HPDE6-E6E7 (cell line): Measurements from ENCODE around the gene SORD.
"Not testable (repeated sequence)": the region's sequence is repeated elsewhere in the genome, so short reads cannot be mapped to it uniquely, and the experiment has no call there.

Experiments
- DNase-seq: peaks from one replicate; pipeline ENCODE4 v3.0.0; 2011; ENCODE audit warnings: missing footprints; ENCODE audit errors: extremely low spot score

Gene SORD

GRCh38 chr15:45022871-45023658 is at the start of gene SORD:
Gene SORD (plus strand): TSS chr15:45023195. CDS start chr15:45023284, 89 bp downstream.
- peak; percentile 88 for DNase-seq

- DNase-seq = not testable (repeated sequence)
Observed at GRCh38 chr15:44976183-44976582, 46.8 kb upstream of the SORD start.

GRCh38 chr15:44977781-44978180 is 45.2 kb upstream of the SORD start:
- DNase-seq = not testable (repeated sequence)

- DNase-seq = not testable (repeated sequence)
Observed at GRCh38 chr15:44979617-44980339, 43.2 kb upstream of the SORD start.

- not testable (repeated sequence) for DNase-seq
Observed at GRCh38 chr15:44984144-44984543, 38.9 kb upstream of the SORD start.

GRCh38 chr15:44986346-44987055 is 36.5 kb upstream of the SORD start:
- not testable (repeated sequence) for DNase-seq

GRCh38 chr15:44987711-44988110 is 35.3 kb upstream of the SORD start:
- DNase-seq = not testable (repeated sequence)

- not testable (repeated sequence) for DNase-seq
Observed at GRCh38 chr15:44988184-44988869, 34.7 kb upstream of the SORD start.

GRCh38 chr15:44988870-44989219 is 34.1 kb upstream of the SORD start:
- not testable (repeated sequence) for DNase-seq

GRCh38 chr15:44997632-44998031 is 25.4 kb upstream of the SORD start:
- not testable (repeated sequence) for DNase-seq

- DNase-seq = no peak
Observed at GRCh38 chr15:44999105-44999504, 23.9 kb upstream of the SORD start.

- not testable (repeated sequence) for DNase-seq
Observed at GRCh38 chr15:45001180-45001579, 21.8 kb upstream of the SORD start.

- DNase-seq = not testable (repeated sequence)
Observed at GRCh38 chr15:45003731-45004410, 19.1 kb upstream of the SORD start.

- not testable (repeated sequence) for DNase-seq
Observed at GRCh38 chr15:45004590-45005175, 18.3 kb upstream of the SORD start.

- no peak for DNase-seq
Observed at GRCh38 chr15:45009046-45009445, 13.9 kb upstream of the SORD start.

GRCh38 chr15:45015114-45015513 is 7.9 kb upstream of the SORD start:
- DNase-seq = not testable (repeated sequence)

- DNase-seq = not testable (repeated sequence)
Observed at GRCh38 chr15:45020222-45020900, 2.6 kb upstream of the SORD start.

- not testable (repeated sequence) for DNase-seq
Observed at GRCh38 chr15:45020901-45021259, 2.1 kb upstream of the SORD start.

- no peak for DNase-seq
Observed at GRCh38 chr15:45021348-45021747, 1.6 kb upstream of the SORD start.

GRCh38 chr15:45023659-45024225 is 747 bp downstream of the SORD start:
- DNase-seq = no peak
